ENCODE results near the gene SUZ12. TPM values are rescaled to one million over a fixed set of nuclear protein-coding genes. Genes with fewer than 3 reads are reported as not detected.
"Not testable (repeated sequence)": the region's sequence is repeated elsewhere in the genome, so short reads cannot be mapped to it uniquely, and the experiment has no call there.

The SUZ12 gene
- polyA plus RNA-seq, 1 donor from 2014 or later, result 42.1 TPM

- H3F3A ChIP-seq (ENCODE audit: insufficient read depth, low read length, poor library complexity, severe bottlenecking); H3K4me3 ChIP-seq (ENCODE audit: low read length); H4K20me1 ChIP-seq (ENCODE audit: insufficient read depth); H3K27ac ChIP-seq (ENCODE audit: low read length); H3K36me3 ChIP-seq (ENCODE audit: insufficient read depth, low read length); H3K9me2 ChIP-seq (ENCODE audit: insufficient read depth, low read length); H3K4me2 ChIP-seq (ENCODE audit: low read length); H3K9ac ChIP-seq (ENCODE audit: low read length); H3K79me2 ChIP-seq (replicated peaks; ENCODE audit: insufficient read depth, low read length); H2AFZ ChIP-seq (ENCODE audit: low read depth, low read length); H3K27me3 ChIP-seq (ENCODE audit: insufficient read depth, low read depth, low read length); H3K9me3 ChIP-seq (ENCODE audit: low read length): not testable (repeated sequence)
- TF ChIP-seq CTCF (IDR thresholded peaks at IDR 0.05; ENCODE audit: poor library complexity, severe bottlenecking), result peak; percentile 39
These were observed 24.1 kb upstream of the SUZ12 start for GRCh38 chr17:31912705-31913104.

DNA sequence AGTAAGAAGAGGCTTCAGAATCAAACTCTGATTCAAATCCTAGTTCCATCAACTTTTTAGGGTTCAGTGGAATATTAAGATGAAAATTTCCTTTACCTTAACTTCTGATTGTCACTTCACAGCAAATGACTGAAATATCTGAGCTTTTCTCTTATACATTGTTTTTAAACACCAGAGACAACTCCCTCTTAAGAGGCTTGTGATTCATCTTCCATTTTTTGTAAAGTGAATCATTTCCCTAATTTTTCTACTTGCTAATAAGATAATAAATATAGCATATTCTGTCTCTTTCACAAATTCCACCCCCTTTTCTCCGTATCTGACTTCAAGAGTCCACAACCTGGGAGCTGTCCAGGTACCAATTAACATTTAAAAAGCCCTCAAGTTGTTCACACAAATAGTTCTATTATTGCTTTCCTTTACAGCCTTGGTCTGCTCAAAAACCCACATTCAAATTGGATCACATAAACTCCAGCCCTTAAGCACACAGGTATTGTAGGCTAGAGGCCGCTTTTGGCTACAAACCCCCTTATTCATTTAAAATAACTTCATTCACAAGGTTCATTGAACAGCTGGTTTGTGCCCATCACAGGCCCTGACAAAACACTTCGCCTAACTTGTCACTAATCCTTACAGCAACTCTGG, 21.2 kb upstream of the SUZ12 start:
- H3K9ac ChIP-seq (ENCODE audit: low read length), result no peak overlapping the region
- no peak overlapping the region for H2AFZ ChIP-seq (ENCODE audit: low read depth, low read length)
- H3K79me2 ChIP-seq (replicated peaks; ENCODE audit: insufficient read depth, low read length), result no peaks in the 10 kb centered on the region
- H3F3A ChIP-seq (ENCODE audit: insufficient read depth, low read length, poor library complexity, severe bottlenecking), result no peaks in the 10 kb centered on the region
- H3K27me3 ChIP-seq (ENCODE audit: insufficient read depth, low read depth, low read length), result no peaks in the 10 kb centered on the region
- H3K9me3 ChIP-seq (ENCODE audit: low read length), result no peaks in the 10 kb centered on the region
- no peak overlapping the region for H3K4me2 ChIP-seq (ENCODE audit: low read length)
- H3K27ac ChIP-seq (ENCODE audit: low read length), result no peak overlapping the region
- TF ChIP-seq MXI1 (conservative IDR thresholded peaks at IDR 0.05; ENCODE audit: poor library complexity, severe bottlenecking) (no peak), POLR2AphosphoS5 (IDR thresholded peaks at IDR 0.05) (no peak), CTCF (IDR thresholded peaks at IDR 0.05; ENCODE audit: poor library complexity, severe bottlenecking) (no peak), RAD21 (conservative IDR thresholded peaks at IDR 0.05) (no peak), EZH2 (IDR thresholded peaks at IDR 0.05; ENCODE audit: borderline replicate concordance, insufficient read depth, low read length, poor library complexity, severe bottlenecking) (no peak), SMC3 (conservative IDR thresholded peaks at IDR 0.05; ENCODE audit: poor library complexity) (no peak), REST (IDR thresholded peaks at IDR 0.05; ENCODE audit: borderline replicate concordance) (no peak), TAF1 (IDR thresholded peaks at IDR 0.05; ENCODE audit: low read depth) (no peak), EP300 (conservative IDR thresholded peaks at IDR 0.05; ENCODE audit: poor library complexity, severe bottlenecking) (no peak)
- no peak overlapping the region for H3K4me3 ChIP-seq (ENCODE audit: low read length)
- H3K9me2 ChIP-seq (ENCODE audit: insufficient read depth, low read length), result no peaks in the 10 kb centered on the region
- no peaks in the 10 kb centered on the region for H3K36me3 ChIP-seq (ENCODE audit: insufficient read depth, low read length)
- no peaks in the 10 kb centered on the region for H4K20me1 ChIP-seq (ENCODE audit: insufficient read depth)

Measured in neural cell (in vitro differentiated cells).